Right hindlimb (tissue), 1 donor: ENCODE measurements around the gene AIG1.
A peak's percentile ranks its signal among the peaks of the same experiment; 100 is the strongest.
"Not testable (repeated sequence)": the region's sequence is repeated elsewhere in the genome, so short reads cannot be mapped to it uniquely, and the experiment has no call there.

Source experiments
- DNase-seq: peaks from one replicate; pipeline ENCODE4 v3.0.0-alpha.2; 2018

AIG1 gene, protein sequence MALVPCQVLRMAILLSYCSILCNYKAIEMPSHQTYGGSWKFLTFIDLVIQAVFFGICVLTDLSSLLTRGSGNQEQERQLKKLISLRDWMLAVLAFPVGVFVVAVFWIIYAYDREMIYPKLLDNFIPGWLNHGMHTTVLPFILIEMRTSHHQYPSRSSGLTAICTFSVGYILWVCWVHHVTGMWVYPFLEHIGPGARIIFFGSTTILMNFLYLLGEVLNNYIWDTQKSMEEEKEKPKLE

DNA sequence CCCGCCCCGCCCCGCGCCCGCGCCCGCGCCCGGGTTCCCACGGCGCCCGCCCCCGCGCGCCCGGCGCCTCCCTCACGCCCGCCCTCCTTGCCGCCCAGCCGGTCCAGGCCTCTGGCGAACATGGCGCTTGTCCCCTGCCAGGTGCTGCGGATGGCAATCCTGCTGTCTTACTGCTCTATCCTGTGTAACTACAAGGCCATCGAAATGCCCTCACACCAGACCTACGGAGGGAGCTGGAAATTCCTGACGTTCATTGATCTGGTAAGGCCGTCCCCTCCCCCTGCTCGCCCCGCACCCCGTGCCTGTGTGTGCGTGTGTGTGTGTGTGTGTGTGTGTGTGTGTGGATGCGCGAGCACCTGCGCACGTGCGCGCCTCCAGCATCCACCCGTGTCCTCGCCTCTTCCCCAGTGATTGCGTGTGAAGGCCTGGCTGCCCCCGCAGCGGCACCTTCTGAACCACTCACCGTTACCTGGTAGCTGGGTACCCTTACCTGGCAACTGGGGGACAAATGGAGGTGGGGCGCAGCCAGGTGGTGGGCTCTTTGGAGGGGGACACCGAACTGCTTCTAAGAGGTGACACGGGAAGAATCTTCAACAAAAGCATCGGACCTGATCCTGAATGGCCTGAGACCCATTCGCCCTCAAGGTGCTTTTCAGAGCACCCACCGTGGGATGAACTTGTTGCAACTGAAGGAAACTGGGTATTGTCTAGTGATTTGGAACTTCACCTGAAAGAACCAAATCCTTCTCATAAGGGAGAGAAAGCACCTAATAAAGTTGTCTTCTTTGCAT lies at the start of gene AIG1:
Gene AIG1, plus strand, starts transcription at position 84 of the 791 bp plus-strand sequence. Its CDS starts 37 bp downstream, at position 121.
- DNase-seq: peak; percentile 76

DNA sequence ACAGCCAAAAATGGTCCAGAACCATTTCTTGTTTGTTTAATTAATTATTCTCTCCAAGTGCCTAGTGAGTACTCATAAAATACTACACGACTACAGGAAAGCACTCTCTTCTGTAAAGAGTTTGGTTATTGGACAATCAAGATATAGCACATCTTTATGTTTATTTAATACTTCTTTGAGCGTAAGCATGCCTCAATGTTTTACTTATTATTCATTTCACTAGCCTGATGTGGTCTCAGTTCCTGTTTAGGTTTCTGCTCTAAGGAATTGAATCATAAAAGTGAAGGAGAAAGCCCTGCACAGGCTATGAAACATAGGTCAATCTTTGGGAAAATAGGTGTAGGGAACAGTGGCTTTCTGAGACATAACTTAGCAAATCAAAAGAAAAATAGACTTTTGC lies 45.9 kb upstream of the AIG1 start:
- no peak for DNase-seq

DNA sequence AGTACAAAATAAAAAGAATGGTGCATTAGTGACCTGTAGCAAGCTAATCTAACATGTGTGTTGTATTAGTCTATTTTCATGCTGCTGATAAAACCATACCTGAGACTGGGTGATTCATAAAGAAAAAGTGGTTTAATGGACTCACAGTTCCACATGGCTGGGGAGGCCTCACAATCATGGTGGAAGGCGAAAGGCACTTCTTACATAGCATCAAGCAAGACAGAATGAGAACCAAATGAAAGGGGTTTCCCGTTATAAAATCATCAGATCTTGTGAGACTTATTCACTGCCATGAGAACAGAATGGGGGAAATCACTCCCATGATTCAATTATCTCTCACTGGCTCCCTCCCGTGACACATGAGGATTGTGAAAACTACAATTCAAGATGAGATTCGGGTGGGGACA lies 45.4 kb upstream of the AIG1 start:
- no peak for DNase-seq

DNA sequence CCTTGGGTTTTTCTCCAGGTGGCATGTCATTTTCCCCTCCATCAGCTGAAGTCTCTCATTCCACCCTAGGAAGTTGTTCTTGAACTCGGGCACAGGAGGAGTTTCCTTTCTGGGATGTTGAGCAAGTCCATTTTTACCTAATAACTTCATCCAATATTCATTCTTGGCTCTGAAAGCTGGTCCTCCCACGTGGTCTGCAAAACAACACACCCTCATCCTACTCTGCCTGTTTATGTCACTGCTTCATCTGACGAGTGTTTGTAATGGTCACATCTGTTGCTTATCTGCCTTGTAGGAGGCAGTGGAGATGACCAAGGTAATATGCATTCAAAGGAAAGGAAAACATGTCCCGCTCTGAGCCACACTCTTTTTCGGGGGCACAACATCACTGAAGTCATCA lies 41.7 kb upstream of the AIG1 start:
- no peak for DNase-seq

DNA sequence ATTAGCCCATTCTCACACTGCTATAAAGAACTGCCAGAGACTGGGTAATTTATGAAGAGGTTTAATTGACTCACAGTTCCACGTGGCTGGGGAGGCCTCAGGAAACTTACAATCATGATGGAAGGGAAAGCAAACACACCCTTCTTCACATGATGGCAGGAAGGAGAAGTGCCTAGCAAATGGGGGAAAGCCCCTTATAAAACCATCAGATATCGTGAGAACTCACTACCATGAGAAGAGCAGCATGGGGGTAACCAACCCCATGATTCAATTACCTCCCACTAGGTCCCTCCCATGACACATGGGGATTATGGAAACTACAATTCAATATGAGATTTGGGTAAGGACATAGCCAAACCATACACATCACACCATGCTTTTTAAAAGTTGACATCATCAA lies 39.8 kb upstream of the AIG1 start:
- not testable (repeated sequence) for DNase-seq

DNA sequence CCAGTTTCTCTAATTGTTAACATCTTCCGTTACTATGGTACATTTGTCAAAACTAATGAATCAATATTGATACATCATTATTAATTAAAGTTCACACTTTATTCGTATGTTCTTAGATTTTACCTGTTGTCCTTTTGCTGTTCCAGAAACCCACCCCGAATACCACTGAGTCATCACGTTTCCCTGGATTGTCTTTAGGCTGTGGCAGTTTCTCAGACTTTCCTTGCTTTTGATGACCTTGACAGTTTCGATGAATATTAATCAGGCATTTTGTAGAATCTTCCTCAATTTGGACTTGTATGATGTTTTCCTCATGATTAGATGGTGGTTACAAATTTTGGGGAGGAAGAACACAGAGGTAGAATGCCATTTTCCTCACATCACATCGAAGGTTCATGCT lies 39.1 kb upstream of the AIG1 start:
- no peak for DNase-seq

DNA sequence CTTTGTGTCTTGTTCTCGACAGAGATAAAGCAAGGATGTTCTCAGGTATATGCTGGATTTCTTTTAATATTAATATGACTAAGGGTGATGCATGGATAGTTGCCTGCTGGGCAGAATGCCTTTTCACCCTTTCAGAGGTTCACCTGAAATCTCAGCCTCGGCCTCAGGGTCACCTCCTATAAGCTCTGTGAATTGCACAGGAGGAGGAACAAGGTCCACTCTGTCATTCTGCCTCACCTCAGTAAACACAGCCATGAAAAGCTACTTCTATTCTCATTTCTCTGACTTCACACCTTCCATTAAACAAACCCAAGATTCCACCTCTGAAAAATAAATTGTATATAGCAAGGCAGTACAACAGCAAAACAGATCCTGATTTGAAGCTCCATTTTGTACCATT lies 38.1 kb upstream of the AIG1 start:
- DNase-seq: no peak

DNA sequence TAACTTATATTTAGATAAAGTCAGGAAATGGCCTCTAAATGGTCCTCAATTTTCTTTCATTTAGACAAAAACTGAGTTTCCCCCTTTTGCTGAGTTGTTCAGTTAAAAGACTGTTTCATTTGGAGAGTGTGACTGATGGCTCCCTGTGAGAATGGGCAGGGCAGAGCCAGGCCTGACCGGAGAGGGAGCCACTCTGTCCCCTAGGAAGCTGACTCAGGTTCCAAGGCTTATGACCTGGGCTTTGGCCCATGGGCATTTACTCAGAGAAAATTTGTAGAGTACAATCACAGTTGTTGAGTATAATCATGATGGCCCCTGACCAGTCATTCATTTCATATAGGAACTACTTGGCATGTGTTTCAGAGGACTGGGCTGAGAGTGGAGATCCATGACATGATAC lies 37.0 kb upstream of the AIG1 start:
- DNase-seq: no peak

DNA sequence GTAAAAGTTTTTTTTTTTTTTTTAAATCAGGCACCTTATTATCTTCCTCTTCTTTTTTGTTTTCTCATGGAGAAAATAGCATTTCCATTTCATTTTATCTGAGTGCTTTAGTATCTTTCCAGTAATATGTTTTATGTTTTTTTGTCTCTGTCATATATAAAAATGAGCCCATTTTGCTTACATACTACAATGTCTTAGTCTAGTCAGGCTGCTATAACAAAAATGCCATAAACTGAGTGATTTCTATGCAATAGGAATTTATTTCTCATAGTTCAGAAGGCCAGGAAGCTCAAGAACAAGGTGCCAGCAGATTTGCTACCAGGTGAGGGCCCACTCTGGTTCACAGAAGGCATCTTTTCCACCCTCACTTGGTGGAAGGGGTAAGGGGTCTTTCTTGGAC lies 35.7 kb upstream of the AIG1 start:
- no peak for DNase-seq

DNA sequence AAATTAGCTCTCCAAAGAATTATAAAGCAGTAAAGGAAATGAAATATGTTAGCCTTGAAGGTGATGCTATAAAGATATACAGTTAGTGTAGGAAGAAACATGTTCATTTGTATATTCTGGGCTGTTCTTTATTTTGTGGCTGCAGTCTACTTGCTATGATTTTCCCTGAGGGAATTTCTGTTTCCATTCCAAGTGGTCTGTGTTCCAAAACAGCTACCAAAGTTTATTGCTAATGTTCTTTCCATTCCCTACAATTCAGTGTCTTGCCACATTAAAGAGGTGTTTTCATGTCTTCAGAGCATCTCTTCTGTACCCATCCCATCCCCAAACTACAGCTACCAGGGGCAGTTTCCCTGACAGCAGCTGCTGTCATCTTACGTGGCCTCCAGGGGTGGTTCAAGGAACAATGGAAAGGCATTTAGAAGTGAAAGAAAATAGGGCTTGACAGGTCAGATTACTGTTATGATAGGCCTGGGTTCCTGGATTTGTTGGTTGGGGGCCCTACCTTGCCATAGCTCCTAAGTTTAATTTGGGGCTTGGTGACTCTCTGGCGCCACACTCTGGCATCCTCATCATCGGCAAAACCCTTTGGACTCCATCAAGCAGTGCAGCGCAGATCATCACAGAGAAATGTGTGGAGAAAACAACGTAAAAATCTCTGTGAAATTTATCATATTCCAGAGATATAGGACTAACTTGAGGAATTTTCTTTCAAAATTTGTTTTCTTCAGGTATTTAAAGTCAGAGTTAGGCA lies 33.8 kb upstream of the AIG1 start:
- DNase-seq: peak; percentile 35

DNA sequence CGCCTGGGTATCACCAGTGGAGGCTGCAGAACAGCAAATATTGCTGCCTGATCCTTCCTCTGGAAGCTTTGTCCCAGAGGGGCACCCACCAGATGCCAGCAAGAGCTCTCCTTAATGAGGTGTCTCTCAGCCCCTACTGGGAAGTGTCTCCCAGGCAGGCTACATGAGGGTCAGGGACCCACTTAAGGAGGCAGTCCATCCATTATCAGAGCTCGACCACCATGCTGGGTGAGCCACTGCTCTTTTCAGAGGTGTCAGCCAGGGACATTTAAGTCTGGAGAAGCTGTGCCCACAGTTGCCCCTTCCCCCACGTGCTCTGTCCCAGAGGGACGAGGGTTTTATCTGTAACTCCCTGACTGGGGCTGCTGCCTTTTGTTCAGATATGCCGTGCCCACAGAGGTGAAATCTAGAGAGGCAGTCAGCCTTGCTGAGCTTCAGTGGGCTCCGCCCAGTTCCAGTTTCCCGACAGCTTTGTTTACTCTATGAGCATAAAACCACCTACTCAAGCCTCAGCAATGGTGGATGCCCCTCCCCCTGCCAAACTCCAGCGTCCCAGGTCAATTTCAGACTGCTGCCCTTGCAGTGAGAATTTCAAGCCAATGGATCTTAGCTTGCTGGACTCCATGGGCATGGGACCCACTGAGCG lies 25.9 kb upstream of the AIG1 start:
- DNase-seq: no peak

DNA sequence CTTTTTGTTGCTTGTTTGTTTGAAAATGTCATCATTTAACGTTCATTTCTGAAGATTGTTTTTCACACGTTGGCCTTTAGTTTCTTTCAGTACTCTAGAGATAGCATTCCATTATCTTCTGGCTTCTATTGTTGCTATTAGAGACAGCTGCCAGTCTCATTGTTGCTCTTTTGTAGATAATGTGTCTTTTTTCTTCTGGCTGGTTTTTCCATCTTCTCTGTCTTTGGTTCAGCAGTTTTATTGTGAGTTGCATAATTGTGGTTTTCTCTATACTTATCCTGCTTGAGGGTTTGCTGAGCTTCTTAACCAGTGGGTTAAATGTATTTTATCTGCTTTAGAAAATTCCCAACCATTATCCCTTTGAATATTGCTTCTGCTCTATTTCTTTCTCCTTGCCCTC lies 23.2 kb upstream of the AIG1 start:
- no peak for DNase-seq

DNA sequence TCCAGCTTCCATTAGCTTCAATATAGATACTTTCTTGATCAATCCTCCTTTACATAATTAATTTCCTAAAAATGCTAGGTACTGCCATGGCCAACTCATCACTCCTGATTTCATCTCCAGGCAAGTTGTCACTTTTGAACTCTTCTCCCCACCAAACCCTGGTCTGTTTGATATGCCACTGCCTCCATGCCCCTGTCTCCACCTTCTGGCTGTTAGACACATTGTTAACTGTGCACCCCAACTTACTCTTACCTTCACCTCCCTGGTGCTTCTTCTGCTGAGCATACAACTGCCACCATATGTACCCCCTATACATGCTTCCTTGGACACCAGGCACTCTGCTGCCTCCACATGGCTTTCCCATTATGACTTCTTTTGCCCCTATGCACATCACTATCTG lies 21.9 kb upstream of the AIG1 start:
- DNase-seq: no peak

DNA sequence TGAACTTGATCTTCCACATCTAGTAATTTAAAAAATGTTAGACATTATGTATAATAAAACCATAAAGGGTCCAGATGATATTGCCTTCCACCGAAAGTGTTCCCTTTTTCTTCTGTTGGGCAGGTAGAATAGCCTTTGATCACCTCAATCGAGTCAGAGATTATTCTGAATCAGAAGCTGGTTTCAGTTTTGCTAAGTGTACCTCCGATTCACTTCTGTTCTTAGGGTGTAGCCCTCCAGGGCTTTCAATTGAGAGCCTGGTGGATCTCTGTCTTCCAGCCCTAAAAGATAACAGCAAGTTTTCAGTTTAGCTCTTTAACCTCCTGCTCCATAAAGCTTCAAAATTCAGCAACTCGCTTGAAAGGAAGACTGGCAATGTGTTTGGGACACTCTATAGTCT lies 21.1 kb upstream of the AIG1 start:
- DNase-seq: no peak

DNA sequence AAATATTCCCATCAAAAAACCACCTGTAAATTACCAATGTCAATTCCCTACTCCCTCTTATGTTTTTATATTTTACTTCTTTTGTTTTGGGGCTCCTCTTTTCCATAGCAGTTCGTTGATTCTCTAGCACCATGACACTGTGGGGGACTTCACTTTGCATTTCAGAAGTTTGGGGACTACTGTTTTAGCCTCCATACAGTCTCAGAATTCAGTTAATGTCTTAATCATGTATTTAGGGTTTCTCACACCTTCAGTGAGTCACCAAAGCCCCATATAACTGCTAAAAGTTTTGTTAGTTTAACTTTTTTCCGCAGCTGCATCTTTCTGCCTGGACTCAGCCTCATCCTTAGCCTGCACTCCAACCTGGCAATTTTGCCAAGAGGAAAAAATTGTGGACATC lies 20.7 kb upstream of the AIG1 start:
- DNase-seq: no peak

DNA sequence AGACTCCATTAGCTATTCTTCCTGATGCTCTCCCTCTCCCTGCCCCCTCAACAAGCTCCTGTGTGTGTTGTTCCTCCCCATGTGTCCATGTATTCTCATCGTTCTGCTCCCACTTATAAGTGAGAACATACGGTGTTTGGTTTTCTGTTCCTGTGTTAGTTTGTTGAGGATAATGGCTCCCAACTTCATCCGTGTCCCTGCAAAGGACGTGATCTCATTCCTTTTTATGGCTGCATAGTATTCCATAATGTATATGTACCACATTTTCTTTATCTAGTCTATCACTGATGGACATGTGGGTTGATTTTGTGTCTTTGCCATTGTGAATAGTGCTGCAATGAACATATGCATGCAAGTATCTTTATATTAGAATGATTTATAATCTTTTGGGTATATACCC lies 16.3 kb upstream of the AIG1 start:
- DNase-seq: not testable (repeated sequence)

DNA sequence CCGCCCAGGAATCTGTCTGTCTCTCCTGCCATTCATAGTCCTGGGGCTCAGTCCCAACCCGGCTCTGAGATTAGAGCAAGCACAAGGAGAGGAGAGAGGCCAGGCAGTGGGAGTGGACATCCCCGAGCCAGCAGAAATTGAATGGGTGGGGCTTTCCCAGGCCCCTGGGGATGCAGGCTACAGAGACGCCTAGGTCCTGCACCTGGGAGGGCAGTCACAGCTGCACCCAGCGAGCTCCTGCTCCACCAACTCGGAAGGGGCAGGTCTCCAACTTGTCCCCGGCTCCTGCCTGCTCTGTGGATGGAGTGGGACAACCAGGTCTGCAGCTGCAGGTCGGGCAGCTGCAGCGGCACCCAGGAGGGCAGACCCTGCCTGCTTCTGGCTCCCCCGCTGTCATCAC lies 11.1 kb upstream of the AIG1 start:
- no peak for DNase-seq

DNA sequence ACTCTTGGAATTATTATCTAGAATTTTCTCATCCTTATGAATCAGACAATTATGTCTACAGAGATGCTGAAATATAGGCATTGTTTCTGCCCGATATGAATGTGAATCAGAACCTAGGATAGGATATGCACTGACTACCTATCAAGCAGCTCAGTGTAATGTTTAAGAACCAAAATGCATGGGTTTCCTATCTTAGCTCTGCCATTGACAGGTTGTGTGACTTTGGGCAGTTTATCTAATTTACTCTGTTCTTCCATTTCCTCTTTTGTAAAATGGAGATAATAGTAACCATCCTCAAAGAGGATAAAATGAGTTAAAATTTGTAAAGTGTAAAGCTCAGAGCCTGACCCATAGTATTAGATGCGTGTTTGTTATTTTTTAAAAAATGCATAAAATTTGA lies 10.2 kb upstream of the AIG1 start:
- no peak for DNase-seq

DNA sequence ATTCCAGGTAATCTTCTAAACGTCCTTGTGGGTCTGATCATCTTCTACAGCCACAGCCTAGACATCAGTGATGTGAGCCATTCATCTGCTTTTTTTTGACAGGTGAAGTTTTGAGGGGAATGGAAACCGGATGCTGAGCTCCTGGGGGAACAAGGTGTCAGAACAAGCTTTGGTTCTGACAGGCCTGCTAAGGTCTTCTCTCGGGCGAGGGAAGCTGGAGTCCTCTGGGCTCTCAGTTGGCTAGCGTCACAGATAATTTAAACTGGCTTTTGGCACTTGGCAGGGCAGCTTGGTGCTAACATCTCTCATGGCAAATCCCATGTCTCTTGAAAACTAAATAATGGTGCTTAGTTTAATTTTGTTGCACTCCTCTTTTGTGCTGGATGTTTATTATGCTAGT lies 8.4 kb upstream of the AIG1 start:
- no peak for DNase-seq

DNA sequence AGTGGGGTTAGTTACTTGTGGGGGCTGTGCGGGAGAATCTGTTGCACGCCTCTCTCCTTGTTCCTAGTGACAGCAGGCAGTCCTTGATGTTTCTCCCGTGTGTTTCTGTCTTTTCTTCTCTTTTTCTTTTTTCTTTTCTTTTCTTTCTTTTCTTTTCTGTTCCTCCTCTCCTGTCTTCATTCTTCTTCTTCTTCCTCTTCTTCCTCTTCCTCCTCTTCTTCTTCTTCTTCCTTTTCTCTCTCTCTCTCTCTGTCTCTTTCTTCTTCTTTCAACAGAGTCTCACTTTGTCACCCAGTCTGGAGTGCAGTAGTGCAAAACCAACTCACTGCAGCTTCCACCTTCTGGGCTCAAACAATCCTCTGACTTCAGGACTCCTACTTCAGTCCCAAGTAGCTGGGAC lies 6.8 kb upstream of the AIG1 start:
- no peak for DNase-seq

DNA sequence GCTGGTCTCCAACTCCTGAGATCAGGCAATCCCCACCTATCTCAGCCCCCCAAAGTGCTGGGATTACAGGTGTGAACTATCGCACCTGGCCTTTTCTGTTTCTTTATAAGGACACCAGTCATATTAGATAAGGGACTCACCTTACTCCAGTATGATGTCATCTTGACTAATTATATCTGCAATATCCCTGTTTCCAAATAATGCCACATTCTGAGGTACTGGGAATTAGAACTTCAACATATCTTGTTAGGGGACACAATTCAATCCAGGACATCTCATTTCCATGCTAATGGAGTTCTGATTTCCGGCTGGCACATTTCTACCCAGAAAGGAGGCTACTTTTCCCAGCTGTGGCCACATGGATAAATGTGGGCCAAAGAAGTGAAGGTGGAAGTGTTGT lies 6.4 kb upstream of the AIG1 start:
- no peak for DNase-seq

DNA sequence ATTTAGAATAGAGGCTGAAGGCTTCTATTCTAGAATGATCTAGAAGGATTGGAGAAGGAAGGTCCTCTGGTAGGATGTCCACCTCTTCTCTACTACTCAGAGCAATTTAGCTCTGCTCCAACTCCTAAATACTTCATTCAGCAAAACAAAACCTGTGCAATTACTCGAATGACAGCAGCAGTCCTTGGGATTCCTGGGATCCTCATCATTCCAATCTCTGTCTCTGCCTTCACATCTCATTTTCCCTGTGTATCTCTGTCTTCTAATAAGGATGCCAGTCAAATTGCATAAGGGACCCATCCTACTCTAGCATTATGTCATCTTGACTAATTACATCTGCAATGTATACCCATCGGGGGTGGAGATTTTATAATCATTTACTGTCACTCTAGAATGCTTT lies 5.5 kb upstream of the AIG1 start:
- no peak for DNase-seq

DNA sequence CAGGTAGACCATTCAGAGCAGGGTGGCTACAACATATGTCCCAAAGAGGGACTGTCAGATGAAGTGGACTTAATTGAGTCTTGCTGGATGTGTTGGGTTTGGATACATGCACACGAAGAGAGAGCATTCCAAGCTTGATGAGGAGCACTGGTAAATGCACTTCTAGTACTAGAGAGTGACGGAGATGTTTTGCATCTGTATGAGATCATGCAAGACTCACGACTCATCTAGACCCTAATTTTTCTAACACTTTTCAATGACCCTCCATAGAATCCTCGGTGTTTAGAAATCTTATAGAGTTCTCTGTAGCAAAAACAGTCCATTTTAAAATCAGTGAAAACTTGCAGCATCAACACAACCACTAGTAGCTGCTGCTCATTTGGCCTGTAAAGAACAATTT lies 4.8 kb upstream of the AIG1 start:
- no peak for DNase-seq

DNA sequence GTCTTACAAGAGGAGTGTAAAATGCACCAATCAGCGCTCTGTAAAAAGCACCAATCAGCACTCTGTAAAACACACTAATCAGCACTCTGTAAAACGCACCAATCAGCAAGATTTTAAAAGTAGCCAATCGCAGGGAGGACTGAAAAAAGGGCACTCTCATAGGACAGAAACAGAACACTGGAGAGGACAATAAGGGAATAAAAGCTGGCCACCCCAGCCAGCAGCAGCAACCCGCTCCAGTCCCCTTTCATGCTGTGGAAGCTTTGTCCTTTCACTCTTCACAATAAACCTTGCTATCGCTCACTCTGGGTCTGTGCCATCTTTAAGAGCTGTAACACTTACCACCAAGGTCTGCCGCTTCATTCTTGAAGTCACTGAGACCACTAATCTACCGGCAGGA lies 1.7 kb upstream of the AIG1 start:
- DNase-seq: no peak
